A673 (cell line): ENCODE results near the gene AP3S2. TPM values are rescaled to one million over a fixed set of nuclear protein-coding genes. Genes with fewer than 3 reads are reported as not detected.

Experiments used
- BruUV-seq: library from RNA; stranded (reverse); fragments of 400-500 nt; replicated peaks from 2 replicates; lab custom pipeline; 2021; lab: Mats Ljungman, UMichigan
- CTCF ChIA-PET: fragments of 300-600 bp; sonication (Branson Sonifier 250); formaldehyde crosslinking; loops from one replicate; lab custom pipeline; 2022; ENCODE audit warnings: antibody characterized with exemption; lab: Charles Lee
- POLR2A ChIA-PET: fragments of 300-600 bp; sonication (Branson Sonifier 250); formaldehyde crosslinking; loops from one replicate; lab custom pipeline; 2022; ENCODE audit warnings: antibody characterized with exemption; ENCODE audit not compliant: low non-redundant PET; lab: Charles Lee
- DNase-seq: peaks from one replicate; pipeline ENCODE4 v3.0.0-alpha.2; 2015; ENCODE audit warnings: low spot score
- H3K27ac ChIP-seq: fragments of 200-600 bp; sonication (generic); 2 replicates; pipeline ENCODE4 v1.5.1; 2016; ENCODE audit warnings: mixed run types, low read depth, mild to moderate bottlenecking, mixed read lengths, antibody characterized with exemption, low read length; ENCODE audit not compliant: poor library complexity, severe bottlenecking
- H3K27me3 ChIP-seq: fragments of 200-600 bp; sonication (generic); replicated peaks from 2 replicates; pipeline ENCODE4 v1.6.1; 2017; ENCODE audit warnings: mixed run types, low read depth, mild to moderate bottlenecking, mixed read lengths, antibody characterized with exemption, low read length; ENCODE audit not compliant: insufficient read depth, poor library complexity
- H3K36me3 ChIP-seq: fragments of 200-600 bp; sonication (generic); 2 replicates; pipeline ENCODE4 v1.6.1; 2016; ENCODE audit warnings: mixed run types, mild to moderate bottlenecking, mixed read lengths, antibody characterized with exemption, low read length; ENCODE audit not compliant: insufficient read depth, poor library complexity, severe bottlenecking
- H3K4me1 ChIP-seq: fragments of 200-600 bp; sonication (generic); 2 replicates; pipeline ENCODE4 v1.6.1; 2017; ENCODE audit warnings: mixed run types, mild to moderate bottlenecking, mixed read lengths, antibody characterized with exemption, low read length; ENCODE audit not compliant: insufficient read depth, poor library complexity, severe bottlenecking
- H3K4me3 ChIP-seq: fragments of 200-600 bp; sonication (generic); 2 replicates; pipeline ENCODE4 v1.5.1; 2016; ENCODE audit warnings: low read depth, mixed run types, mild to moderate bottlenecking, mixed read lengths, low read length; ENCODE audit not compliant: poor library complexity, severe bottlenecking
- H3K9me3 ChIP-seq: fragments of 200-600 bp; sonication (generic); 2 replicates; pipeline ENCODE4 v1.6.1; 2016; ENCODE audit warnings: mixed run types, low read depth, mild to moderate bottlenecking, mixed read lengths, antibody characterized with exemption, low read length; ENCODE audit not compliant: poor library complexity, severe bottlenecking
- CTCF ChIP-seq: fragments of 300-800, 200-600 bp; sonication (generic); conservative IDR thresholded peaks from 2 replicates; pipeline ENCODE4 v1.5.1; 2017; ENCODE audit warnings: low read depth, mild to moderate bottlenecking, antibody characterized with exemption, low read length, moderate library complexity, mixed read lengths
- EZH2 ChIP-seq: fragments of 200-600 bp; sonication (generic); IDR thresholded peaks from 2 replicates; pipeline ENCODE4 v1.6.1; 2017; ENCODE audit warnings: borderline replicate concordance, low read depth, mild to moderate bottlenecking, mixed read lengths, antibody characterized with exemption, low read length; ENCODE audit not compliant: poor library complexity, severe bottlenecking
- intact Hi-C: fragments of 100-400 bp; cut with micrococcal nuclease; formaldehyde crosslinking; loops from one replicate; pipeline ENCODE4 v1.10.0; 2022; ENCODE audit not compliant: unreplicated experiment
- total RNA-seq: library from RNA; stranded (reverse); gene quantifications from 2 replicates; pipeline ENCODE4 v1.2.3, GENCODE V29; 2021

Gene AP3S2
- total RNA-seq, 1 experiment from 2014 or later, result 32.0 TPM

GRCh38 chr15:89813381-89814111 lies 80.2 kb downstream of the AP3S2 start:
- BruUV-seq, result no TSS peak
- H3K27me3 ChIP-seq, result peaks cover 16% of the 10 kb centered on the region
- H3K4me1 ChIP-seq, result no peaks in the 10 kb centered on the region
- intact Hi-C loops, result no loop called here
- H3K9me3 ChIP-seq, result no peaks in the 10 kb centered on the region
- H3K36me3 ChIP-seq, result no peaks in the 10 kb centered on the region
- ChIA-PET POLR2A (no interaction called here), CTCF (no interaction called here)
- H3K4me3 ChIP-seq, result no peak overlapping the region
- no peak for DNase-seq
- no peak for TF ChIP-seq CTCF
- no peak for TF ChIP-seq EZH2
- H3K27ac ChIP-seq, result no peak overlapping the region

GRCh38 chr15:89812847-89813320 lies 80.9 kb downstream of the AP3S2 start:
- POLR2A ChIA-PET, result no interaction called here
- TF ChIP-seq CTCF, result no peak

GRCh38 chr15:89812011-89812846 lies 81.6 kb downstream of the AP3S2 start:
- CTCF ChIA-PET, result no interaction called here
- POLR2A ChIA-PET, result no interaction called here
- TF ChIP-seq CTCF (no peak), EZH2 (no peak)
- no TSS peak for BruUV-seq
- Histone ChIP-seq H3K27ac (no peak overlapping the region), H3K27me3 (peaks cover 16% of the 10 kb centered on the region), H3K4me3 (no peak overlapping the region), H3K36me3 (no peaks in the 10 kb centered on the region), H3K9me3 (no peaks in the 10 kb centered on the region), H3K4me1 (no peaks in the 10 kb centered on the region)
- intact Hi-C loops, result no loop called here
- DNase-seq, result no peak

More at GRCh38 chr15:89812847-89813320, 80.9 kb downstream of the AP3S2 start:
- intact Hi-C loops, result no loop called here
- DNase-seq, result no peak
- Histone ChIP-seq H3K9me3 (no peaks in the 10 kb centered on the region), H3K4me3 (no peak overlapping the region), H3K4me1 (no peaks in the 10 kb centered on the region), H3K27ac (no peak overlapping the region), H3K27me3 (peaks cover 16% of the 10 kb centered on the region), H3K36me3 (no peaks in the 10 kb centered on the region)
- no TSS peak for BruUV-seq
- CTCF ChIA-PET, result no interaction called here
